Skeletal muscle tissue (tissue), 4 donors: Measurements from ENCODE around the gene LDAH. TPM values are rescaled to one million over a fixed set of nuclear protein-coding genes. Genes with fewer than 3 reads are reported as not detected.
"Not testable (repeated sequence)": the region's sequence is repeated elsewhere in the genome, so short reads cannot be mapped to it uniquely, and the experiment has no call there.

Source experiments
- H3K27ac ChIP-seq: one replicate; pipeline ENCODE4 v1.7.0; 2013; ENCODE audit warnings: mild to moderate bottlenecking, low read depth, low read length, inconsistent platforms
- H3K27me3 ChIP-seq, 3 donors: one replicate each; pipeline ENCODE4 v1.7.0; 2013; ENCODE audit warnings: low read length in 3 of 3; ENCODE audit not compliant: control insufficient read depth in 3 of 3, insufficient read depth in 3 of 3
- H3K36me3 ChIP-seq, 3 donors: one replicate each; pipeline ENCODE4 v1.7.0; 2013; ENCODE audit warnings: low read length in 3 of 3; ENCODE audit not compliant: control insufficient read depth in 3 of 3, insufficient read depth in 3 of 3
- H3K4me1 ChIP-seq, 3 donors: one replicate each; pipeline ENCODE4 v1.7.0; 2013; ENCODE audit warnings: low read length in 3 of 3, mild to moderate bottlenecking in 3 of 3; ENCODE audit not compliant: control insufficient read depth in 3 of 3, insufficient read depth in 3 of 3
- H3K4me3 ChIP-seq, 3 donors: one replicate each; pipeline ENCODE4 v1.7.0; 2013; ENCODE audit warnings: low read length in 3 of 3
- H3K9ac ChIP-seq, 3 donors: one replicate each; pipeline ENCODE4 v1.7.0; 2013; ENCODE audit warnings: low read length in 3 of 3, mild to moderate bottlenecking in 3 of 3, moderate library complexity in 2 of 3, low read depth in 1 of 3
- H3K9me3 ChIP-seq, 3 donors: one replicate each; pipeline ENCODE4 v1.7.0; 2013; ENCODE audit warnings: low read length in 3 of 3; ENCODE audit not compliant: control insufficient read depth in 3 of 3
- total RNA-seq: library from RNA; depleted of rRNA; stranded (reverse); fragments of >200 nt; gene quantifications from one replicate; pipeline ENCODE4 v1.2.3, GENCODE V29; 2014
- donor health status: Osteomylitis.

Gene LDAH
- total RNA-seq, 1 donor from 2014 or later: 6.3 TPM

- Histone ChIP-seq H3K9me3 (no peaks in the 10 kb centered on the region), H3K4me3 (no peak overlapping the region), H3K4me1 (no peaks in the 10 kb centered on the region), H3K9ac (no peak overlapping the region), H3K27me3 (no peaks in the 10 kb centered on the region), H3K27ac (no peak overlapping the region), H3K36me3 (no peaks in the 10 kb centered on the region)
Measured at GRCh38 chr2:20726913-20727312, 96.0 kb downstream of the LDAH start.

- Histone ChIP-seq H3K4me1 (no peaks in the 10 kb centered on the region), H3K9ac (no peak overlapping the region), H3K4me3 (no peak overlapping the region), H3K27me3 (no peaks in the 10 kb centered on the region), H3K36me3 (no peaks in the 10 kb centered on the region), H3K27ac (no peak overlapping the region), H3K9me3 (no peaks in the 10 kb centered on the region)
Measured at GRCh38 chr2:20725782-20726181, 97.1 kb downstream of the LDAH start.

- Histone ChIP-seq H3K27me3 (no peaks in the 10 kb centered on the region), H3K9ac (no peak overlapping the region), H3K4me1 (no peaks in the 10 kb centered on the region), H3K27ac (no peak overlapping the region), H3K9me3 (no peaks in the 10 kb centered on the region), H3K4me3 (no peak overlapping the region), H3K36me3 (no peaks in the 10 kb centered on the region)
Measured at GRCh38 chr2:20724500-20725053, 98.3 kb downstream of the LDAH start.

GRCh38 chr2:20723543-20723942 is 99.4 kb downstream of the LDAH start:
- Histone ChIP-seq H3K9ac (no peak overlapping the region), H3K4me3 (no peak overlapping the region), H3K27ac (no peak overlapping the region)

GRCh38 chr2:20722592-20723240 is 100.2 kb downstream of the LDAH start:
- H3K4me1 ChIP-seq: no peaks in the 10 kb centered on the region
- no peak overlapping the region for H3K4me3 ChIP-seq
- H3K27me3 ChIP-seq: no peaks in the 10 kb centered on the region
- no peaks in the 10 kb centered on the region for H3K36me3 ChIP-seq
- H3K27ac ChIP-seq: no peak overlapping the region
- H3K9me3 ChIP-seq: no peaks in the 10 kb centered on the region
- no peak overlapping the region for H3K9ac ChIP-seq

More at GRCh38 chr2:20723543-20723942, 99.4 kb downstream of the LDAH start:
- Histone ChIP-seq H3K36me3 (no peaks in the 10 kb centered on the region), H3K9me3 (no peaks in the 10 kb centered on the region), H3K27me3 (no peaks in the 10 kb centered on the region), H3K4me1 (no peaks in the 10 kb centered on the region)

GRCh38 chr2:20717641-20718040 is 105.3 kb downstream of the LDAH start:
- no peak overlapping the region for H3K27ac ChIP-seq
- H3K36me3 ChIP-seq: no peaks in the 10 kb centered on the region
- no peak overlapping the region for H3K9ac ChIP-seq
- no peaks in the 10 kb centered on the region for H3K9me3 ChIP-seq
- H3K4me1 ChIP-seq: no peaks in the 10 kb centered on the region
- no peak overlapping the region for H3K4me3 ChIP-seq
- H3K27me3 ChIP-seq: no peaks in the 10 kb centered on the region

GRCh38 chr2:20716164-20716563 is 106.7 kb downstream of the LDAH start:
- H3K4me3 ChIP-seq, H3K27ac ChIP-seq, H3K9ac ChIP-seq, H3K36me3 ChIP-seq, H3K9me3 ChIP-seq, H3K4me1 ChIP-seq, H3K27me3 ChIP-seq: not testable (repeated sequence)

GRCh38 chr2:20714412-20714811 is 108.5 kb downstream of the LDAH start:
- H3K27me3 ChIP-seq: not testable (repeated sequence)

GRCh38 chr2:20713585-20713984 is 109.3 kb downstream of the LDAH start:
- not testable (repeated sequence) for H3K36me3 ChIP-seq, H3K27ac ChIP-seq, H3K9ac ChIP-seq, H3K4me3 ChIP-seq, H3K9me3 ChIP-seq, H3K27me3 ChIP-seq, H3K4me1 ChIP-seq

More at GRCh38 chr2:20714412-20714811, 108.5 kb downstream of the LDAH start:
- H3K4me3 ChIP-seq, H3K27ac ChIP-seq, H3K36me3 ChIP-seq, H3K9ac ChIP-seq, H3K4me1 ChIP-seq, H3K9me3 ChIP-seq: not testable (repeated sequence)

GRCh38 chr2:20711641-20712040 is 111.3 kb downstream of the LDAH start:
- not testable (repeated sequence) for H3K27ac ChIP-seq, H3K27me3 ChIP-seq, H3K4me1 ChIP-seq, H3K36me3 ChIP-seq, H3K9ac ChIP-seq, H3K9me3 ChIP-seq, H3K4me3 ChIP-seq
